GM12872 (cell line): ENCODE data around the gene SCO1.
A peak's percentile ranks its signal among the peaks of the same experiment; 100 is the strongest.

Experiments
- TF ChIP-seq, protein P1 (sequence below): IDR thresholded peaks from 3 replicates; pipeline ENCODE4 v1.5.1; 2011; ENCODE audit warnings: low read depth, mild to moderate bottlenecking, low read length, moderate library complexity; ENCODE audit not compliant: insufficient read depth

The SCO1 gene

DNA sequence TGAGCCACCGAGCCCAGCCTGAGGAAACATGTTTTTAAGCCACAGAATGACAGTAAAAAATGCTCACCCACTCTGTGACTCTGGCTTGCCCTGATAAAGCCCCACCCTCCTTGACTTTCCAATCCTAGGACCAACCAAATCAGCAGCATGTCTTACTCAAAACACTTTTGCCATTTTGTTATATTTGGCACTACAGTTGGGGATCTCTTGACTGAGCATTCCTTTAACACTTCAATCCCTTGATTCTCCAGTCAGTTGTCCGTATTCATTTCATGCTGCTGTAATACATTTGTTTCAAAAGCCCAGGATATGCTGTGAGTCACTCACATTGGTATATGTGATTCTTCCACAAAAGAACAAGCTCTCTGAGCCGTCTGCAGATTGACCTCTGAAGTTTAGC is 48.4 kb downstream of the SCO1 start:
- TF ChIP-seq, protein P1, sequence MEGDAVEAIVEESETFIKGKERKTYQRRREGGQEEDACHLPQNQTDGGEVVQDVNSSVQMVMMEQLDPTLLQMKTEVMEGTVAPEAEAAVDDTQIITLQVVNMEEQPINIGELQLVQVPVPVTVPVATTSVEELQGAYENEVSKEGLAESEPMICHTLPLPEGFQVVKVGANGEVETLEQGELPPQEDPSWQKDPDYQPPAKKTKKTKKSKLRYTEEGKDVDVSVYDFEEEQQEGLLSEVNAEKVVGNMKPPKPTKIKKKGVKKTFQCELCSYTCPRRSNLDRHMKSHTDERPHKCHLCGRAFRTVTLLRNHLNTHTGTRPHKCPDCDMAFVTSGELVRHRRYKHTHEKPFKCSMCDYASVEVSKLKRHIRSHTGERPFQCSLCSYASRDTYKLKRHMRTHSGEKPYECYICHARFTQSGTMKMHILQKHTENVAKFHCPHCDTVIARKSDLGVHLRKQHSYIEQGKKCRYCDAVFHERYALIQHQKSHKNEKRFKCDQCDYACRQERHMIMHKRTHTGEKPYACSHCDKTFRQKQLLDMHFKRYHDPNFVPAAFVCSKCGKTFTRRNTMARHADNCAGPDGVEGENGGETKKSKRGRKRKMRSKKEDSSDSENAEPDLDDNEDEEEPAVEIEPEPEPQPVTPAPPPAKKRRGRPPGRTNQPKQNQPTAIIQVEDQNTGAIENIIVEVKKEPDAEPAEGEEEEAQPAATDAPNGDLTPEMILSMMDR, result no peak

DNA sequence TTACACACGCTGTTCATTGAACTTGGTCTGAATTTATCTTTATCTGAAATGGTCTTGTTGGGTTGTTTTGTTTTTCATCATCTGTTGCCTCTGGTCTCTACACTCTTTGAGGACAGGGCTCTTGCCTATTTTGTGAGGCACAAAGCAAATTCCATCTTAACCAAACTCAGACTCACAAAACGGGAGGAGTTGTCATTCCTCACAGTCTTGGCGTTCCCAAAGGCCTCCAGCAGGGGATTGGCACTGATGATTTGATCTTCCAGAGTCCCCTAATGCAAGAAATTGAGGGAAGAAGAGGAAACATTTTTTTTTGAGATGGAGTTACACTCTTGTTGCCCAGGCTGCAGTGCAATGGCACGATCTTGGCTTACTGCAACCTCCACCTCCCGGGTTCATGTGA is 49.0 kb downstream of the SCO1 start:
- TF ChIP-seq, protein P1, result no peak

DNA sequence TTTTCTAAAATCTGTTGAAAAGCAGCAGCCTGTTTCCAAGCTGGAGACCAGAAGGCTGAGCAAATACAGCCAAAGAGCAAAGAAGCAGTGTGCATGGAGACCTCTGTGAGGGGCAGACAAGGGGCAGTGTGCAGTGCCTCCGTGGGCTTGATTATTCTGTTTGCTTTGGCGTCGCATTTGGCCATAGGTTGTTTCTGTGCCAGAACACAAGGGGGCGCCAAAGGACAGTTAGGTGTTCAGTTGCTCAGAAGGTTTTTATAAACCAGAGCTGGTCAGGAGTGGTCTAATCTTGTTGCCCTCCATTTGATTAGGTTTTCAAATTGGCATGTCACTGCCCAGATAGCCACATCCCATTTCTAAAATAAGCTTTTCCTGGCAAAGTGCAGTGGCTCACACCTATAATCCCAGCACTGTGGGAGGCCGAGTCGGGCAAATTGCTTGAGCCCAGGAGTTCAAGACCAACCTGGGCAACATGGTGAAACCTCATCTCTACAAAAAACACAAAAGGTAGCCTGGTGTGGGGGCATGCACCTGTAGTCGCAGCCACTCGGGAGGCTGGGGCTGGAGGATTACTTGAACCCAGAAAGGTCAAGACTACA is 50.8 kb downstream of the SCO1 start:
- TF ChIP-seq, protein P1, result peak; percentile 88

DNA sequence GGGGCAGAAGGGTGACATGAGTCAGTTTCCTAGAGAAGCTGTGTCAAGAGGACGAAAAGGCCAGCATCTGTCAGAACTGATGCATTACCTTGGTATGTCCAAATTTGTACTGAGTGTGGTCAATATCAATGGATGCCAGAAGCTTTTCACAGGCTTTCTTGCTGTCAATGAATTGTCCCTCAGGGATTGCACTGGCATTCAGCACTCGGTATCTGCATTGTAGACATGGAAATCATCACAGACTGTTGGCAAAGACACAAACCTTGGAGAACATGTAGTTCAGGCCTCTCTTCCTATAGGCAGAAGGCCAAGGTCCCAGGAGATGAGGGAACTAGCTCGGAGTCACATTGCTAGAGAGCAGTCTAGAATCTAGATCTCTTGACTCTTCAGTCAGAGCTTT is 56.9 kb downstream of the SCO1 start:
- TF ChIP-seq, protein P1, result no peak

- TF ChIP-seq, protein P1, result no peak
These were observed 59.2 kb downstream of the SCO1 start for GRCh38 chr17:10638151-10638550.

GRCh38 chr17:10635290-10635689 is 62.0 kb downstream of the SCO1 start:
- TF ChIP-seq, protein P1, result no peak

- TF ChIP-seq, protein P1, result no peak
These were observed 63.5 kb downstream of the SCO1 start for GRCh38 chr17:10633738-10634379.
